GM13977 (cell line): Measurements from ENCODE around the gene NF2.
"Not testable (repeated sequence)": the region's sequence is repeated elsewhere in the genome, so short reads cannot be mapped to it uniquely, and the experiment has no call there.

Source experiments
- DNase-seq: peaks from one replicate; pipeline ENCODE4 v3.0.0; 2012; ENCODE audit warnings: low spot score
- CTCF ChIP-seq: IDR thresholded peaks from 2 replicates; pipeline ENCODE4 v1.5.1; 2012; ENCODE audit warnings: mild to moderate bottlenecking, control low read depth; ENCODE audit not compliant: insufficient read depth; ENCODE audit errors: extremely low read depth, missing control alignments
- in situ Hi-C: fragments of 300-500 bp; cut with MboI; formaldehyde crosslinking; loops from one replicate; pipeline ENCODE4 v1.12.0; 2022; ENCODE audit warnings: low sequenced_read_pairs, low pct_unique_long_range_greater_than_20kb, mixed read lengths, inconsistent platforms; ENCODE audit not compliant: unreplicated experiment

The NF2 gene

GRCh38 chr22:29603358-29604075 is at the start of gene NF2:
Gene NF2, plus strand, starts transcription at chr22:29603633. Its CDS starts 366 bp downstream, at chr22:29603999.
- in situ Hi-C loops, result no loop called here
- TF ChIP-seq CTCF, result peak; percentile 32
- peak; percentile 99 for DNase-seq

- DNase-seq, result no peak
- in situ Hi-C loops, result no loop called here
- TF ChIP-seq CTCF, result no peak
These were observed 48.3 kb upstream of the NF2 start for GRCh38 chr22:29555065-29555644.

- no peak for DNase-seq
- in situ Hi-C loops, result no loop called here
- TF ChIP-seq CTCF, result no peak
These were observed 44.4 kb upstream of the NF2 start for GRCh38 chr22:29559030-29559429.

GRCh38 chr22:29559853-29560252 is 43.6 kb upstream of the NF2 start:
- in situ Hi-C loops, result no loop called here
- TF ChIP-seq CTCF, result no peak
- DNase-seq, result no peak

GRCh38 chr22:29563652-29564460 is 39.6 kb upstream of the NF2 start:
- TF ChIP-seq CTCF, result no peak
- no peak for DNase-seq
- in situ Hi-C loops, result no loop called here

- DNase-seq, in situ Hi-C loops: not testable (repeated sequence)
These were observed 36.9 kb upstream of the NF2 start for GRCh38 chr22:29566513-29566912.

- in situ Hi-C loops, result no loop called here
- no peak for DNase-seq
- no peak for TF ChIP-seq CTCF
These were observed 36.1 kb upstream of the NF2 start for GRCh38 chr22:29567338-29567737.
